GM19463 (cell line): Measurements from ENCODE around the gene TYW1.
"Not testable (repeated sequence)": the region's sequence is repeated elsewhere in the genome, so short reads cannot be mapped to it uniquely, and the experiment has no call there.

Source experiments
- ATAC-seq: cut with Tn5 transposase; IDR thresholded peaks from one replicate; pipeline ENCODE4 v1.9.1; 2021; ENCODE audit warnings: mild to moderate bottlenecking, moderate library complexity; ENCODE audit not compliant: unreplicated experiment

TYW1 gene

DNA sequence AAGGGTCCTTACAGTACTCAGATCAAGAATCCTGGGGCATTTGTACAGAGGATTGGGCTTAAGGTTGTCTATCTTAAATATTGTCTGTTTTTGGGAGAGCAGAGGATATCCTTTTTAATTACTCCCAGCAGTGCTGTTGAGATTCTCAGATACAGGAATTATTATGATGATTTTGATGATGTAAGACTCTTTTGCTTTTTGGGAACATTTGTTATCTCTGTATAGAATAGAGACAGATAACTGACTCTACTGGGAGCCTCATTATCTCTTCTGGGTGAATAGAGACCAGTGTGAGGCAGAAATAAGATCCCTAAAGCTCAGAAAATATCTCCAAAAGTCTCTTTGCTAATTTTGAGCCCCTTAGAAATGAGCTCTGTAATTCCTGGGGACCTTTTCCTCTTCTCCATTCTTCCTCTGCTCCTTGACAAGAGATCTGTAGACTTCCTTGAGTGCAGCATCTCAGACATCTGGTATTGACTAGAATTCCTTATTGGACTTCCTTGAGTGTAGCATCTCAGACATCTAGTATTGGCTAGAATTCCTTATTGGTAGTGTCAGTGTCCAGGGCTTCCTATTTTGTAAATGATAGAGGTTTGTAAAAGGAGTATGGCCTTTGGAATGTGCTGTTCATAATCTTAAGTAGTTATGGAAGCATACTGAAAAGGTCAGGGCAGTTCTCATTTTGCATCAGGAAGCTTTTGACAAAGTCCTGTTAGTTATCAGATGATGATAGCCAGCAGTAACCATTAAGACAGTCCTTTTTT lies 118.0 kb downstream of the TYW1 start:
- not testable (repeated sequence) for ATAC-seq

DNA sequence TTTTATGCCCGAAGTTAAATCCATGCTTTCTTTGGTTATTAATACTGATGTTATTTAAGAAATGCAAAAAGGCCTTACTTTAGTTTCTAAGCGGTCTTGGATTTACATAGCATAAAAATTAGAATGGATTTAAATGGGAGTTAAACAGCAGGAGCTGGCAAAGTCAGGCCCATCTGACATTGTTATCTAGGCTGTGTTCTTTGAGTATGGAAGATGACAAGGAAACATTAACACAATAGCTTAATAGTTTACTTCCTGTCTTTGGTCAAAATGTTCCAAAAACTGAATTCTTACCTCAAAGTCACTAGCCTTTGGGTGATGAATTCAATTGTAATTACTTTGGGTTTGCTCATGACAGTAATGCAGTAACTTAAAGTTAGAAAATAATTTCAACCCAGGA lies 123.9 kb downstream of the TYW1 start:
- not testable (repeated sequence) for ATAC-seq

DNA sequence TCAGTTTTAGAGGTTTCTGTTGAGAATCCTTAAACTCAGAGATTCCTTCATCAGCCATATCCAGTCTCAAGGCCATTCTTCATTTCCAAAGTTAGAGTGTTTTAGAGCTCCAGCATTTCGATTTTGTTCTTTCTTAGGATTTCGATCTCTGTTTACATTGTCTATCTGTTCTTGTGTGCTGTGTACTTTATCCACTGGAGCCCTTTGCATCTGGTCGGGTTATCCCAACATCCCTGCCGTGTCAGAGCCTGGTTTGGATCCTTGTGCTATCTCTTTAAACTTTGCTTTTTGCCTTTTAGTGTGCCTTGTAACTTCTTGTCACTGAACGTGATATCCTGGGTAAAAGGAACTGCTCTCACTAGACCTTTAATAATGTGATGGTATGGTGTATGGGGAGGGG lies 131.6 kb downstream of the TYW1 start:
- not testable (repeated sequence) for ATAC-seq

DNA sequence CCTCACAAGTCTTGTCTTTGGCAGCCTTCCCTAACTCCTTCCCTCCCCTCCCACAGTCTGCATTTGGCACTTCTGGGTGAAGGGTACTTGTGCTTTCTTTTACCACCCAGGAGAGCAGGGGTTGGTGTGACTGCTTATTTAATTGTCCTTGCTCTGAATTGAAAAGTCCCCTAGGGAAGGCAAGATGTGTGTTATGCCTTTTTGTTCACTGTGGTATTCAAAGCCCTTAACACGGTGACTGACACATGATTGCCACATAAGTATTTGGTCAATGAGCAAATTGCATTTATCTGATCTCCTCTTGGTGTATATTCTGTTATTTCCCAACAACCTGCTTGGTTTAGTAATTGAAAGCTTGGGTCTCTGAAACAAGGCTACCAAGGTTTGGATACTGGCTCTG lies 134.1 kb downstream of the TYW1 start:
- ATAC-seq, result not testable (repeated sequence)

DNA sequence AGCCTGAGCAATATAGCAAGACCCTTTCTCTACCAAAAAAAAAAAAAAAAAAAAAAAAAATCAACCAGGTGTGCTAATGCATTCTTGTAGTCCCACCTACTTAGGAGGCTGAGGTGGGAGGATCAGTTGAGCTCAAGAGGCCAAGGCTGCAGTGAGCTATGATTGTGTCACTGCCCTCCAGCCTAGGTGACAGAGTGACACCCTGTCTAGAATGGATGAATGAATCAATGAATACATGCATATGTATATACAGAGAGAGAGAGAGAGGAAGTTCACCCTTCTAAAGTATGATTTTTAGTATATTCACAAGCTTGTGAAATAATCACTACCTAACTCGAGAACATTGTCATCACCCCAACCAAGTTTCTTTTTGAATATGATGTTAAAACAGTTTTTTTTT lies 138.3 kb downstream of the TYW1 start:
- ATAC-seq, result peak; percentile 50

DNA sequence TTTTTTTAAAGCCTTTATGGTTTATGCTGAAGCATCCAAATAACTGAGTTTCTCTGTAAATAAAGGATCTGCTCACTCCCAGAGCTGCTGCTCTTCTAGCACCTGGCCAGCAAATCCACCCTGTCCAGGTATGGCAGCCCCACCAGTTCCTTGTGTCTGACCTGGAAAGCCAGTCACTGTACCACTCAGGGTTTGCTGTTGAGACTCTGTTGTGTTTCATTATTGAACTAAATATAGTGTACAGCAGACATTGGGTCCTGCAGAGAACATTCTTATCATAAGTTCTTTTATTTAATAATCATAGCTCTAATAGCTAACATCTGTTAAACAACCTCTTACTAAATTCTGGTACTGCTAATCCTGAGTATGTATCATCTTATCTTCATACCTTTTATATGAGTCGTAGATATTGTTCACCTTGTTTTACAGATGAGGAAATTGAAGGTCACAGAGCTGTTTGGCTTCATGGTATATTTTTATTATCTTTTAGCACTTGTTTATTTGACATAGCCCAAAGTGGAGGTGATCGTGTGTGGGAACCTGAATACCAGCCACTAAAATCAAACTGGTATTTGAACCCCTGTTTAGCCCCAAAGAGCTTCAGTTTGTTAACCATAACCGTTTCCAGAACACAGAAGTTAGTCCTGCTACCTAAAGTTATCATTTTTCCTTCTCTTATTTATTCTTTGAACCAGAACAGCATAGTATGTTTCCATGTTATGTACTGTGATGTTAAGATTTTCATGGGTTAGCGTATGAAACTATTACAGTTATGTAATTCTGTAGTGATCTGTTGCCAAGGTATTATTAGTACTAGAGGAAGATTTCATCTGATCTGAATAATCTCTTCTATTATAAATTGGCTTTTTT lies 139.2 kb downstream of the TYW1 start:
- not testable (repeated sequence) for ATAC-seq

DNA sequence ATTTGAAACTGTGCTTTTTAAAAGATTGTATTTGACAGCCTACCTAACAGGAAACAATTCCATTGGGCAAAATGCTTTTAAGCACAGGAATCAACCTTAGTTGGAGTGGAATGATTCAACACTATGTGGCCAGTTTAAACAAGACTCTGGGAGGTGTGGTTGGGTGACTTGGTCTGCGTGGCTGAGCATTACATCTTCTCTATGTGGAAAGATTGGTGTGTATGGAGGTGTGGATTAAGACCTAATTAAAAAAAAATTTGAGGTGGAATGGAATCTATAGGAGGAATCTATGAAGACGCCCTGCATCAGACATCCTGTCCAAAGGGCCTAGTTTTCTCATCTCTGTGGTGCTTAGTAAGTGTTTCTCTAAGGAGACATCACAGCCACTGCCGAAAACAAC lies 140.9 kb downstream of the TYW1 start:
- ATAC-seq, result not testable (repeated sequence)

DNA sequence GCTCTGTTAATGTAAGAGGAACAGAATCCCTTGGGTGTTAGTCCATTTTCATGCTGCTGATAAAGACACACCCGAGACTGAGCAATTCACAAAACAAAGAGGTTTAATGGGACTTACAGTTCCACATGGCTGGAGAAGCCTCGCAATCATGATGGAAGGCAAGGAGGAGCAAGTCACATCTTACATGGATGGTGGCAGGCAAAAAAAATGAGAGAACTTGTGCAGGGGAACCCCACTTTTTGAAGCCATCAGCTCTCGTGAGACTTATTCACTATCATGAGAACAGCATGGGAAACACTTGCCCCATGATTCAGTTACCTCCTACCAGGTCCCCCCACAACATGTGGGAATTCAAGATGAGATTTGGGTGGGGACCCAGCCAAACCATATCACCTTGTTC lies 143.2 kb downstream of the TYW1 start:
- not testable (repeated sequence) for ATAC-seq

DNA sequence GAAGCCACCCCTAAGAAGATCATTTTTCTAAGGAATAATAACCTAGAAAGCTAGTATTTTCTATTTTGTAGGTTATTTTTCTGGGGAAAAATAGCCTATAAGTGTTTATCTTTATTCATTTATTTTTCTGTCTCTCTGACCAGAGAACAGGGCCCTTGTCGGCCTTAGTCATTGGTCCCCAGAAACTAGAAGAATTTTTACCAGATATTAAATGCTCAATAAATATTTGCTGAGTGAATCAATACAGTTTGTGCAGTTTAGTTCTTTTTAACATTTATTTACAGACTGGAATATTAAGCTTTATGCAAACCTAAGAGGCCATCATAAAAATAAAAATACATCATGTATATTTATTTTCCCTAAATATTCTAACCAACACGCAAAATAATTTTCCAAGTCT lies 144.4 kb downstream of the TYW1 start:
- not testable (repeated sequence) for ATAC-seq

DNA sequence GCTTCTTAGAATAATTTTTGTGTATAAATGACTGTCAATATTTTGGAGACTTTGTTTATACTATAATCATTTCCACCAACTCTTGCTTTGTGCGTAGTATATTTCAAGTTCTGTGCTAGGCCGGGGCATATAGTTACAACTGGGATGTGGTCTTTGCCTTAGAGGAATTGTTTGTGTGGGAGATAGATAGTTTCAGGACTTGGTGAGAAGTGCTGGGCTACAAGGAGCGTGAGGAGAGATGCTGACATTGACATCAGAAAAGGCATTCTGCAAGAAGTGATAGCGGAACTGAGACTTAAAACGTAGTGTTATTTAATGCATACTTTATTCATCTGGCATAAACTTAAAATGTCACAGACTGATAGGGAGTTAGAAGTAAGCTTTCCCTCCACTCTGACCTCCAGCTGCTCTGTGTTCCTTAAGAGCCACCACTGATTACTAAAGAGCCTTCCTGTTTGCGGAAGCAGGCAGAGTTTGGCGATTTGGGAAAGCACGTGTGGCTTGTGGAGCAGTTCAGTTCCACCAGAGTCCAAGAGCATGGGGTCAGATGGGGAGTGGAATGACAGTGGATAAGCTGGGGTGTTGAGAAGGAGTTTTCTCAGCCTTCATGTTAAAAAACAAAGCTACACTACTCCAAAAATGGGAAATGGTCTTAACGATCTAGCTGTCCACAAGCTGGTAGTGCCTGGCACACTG lies 146.6 kb downstream of the TYW1 start:
- ATAC-seq, result not testable (repeated sequence)

DNA sequence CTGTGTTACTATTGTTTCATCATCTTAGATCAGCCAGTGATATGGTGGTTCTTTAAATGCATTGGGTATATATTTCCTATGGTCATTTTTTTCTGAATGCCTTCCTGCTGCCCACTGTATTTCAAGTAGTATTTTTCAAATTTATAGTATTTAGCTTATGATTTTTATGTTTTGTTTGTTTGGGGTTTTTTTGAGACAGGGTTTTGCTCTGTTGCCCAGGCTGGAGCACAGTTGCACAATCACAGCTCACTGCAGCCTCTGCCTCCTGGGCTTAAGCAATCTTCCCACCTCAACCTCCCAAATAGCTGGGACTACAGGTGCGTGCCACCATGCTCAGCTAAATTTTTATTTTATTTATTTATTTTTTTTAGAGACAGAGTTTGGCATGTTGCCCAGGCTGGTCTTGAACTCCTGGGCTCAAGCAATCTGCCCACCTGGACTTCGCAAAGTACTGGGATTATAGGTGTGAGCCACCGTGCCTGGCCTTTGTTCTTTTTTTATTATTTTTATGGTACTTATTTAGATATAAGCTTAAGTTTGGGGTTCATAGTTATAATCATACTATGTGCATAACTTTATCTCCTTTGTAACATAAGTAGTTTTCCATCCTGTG lies 149.1 kb downstream of the TYW1 start:
- ATAC-seq, result not testable (repeated sequence)

DNA sequence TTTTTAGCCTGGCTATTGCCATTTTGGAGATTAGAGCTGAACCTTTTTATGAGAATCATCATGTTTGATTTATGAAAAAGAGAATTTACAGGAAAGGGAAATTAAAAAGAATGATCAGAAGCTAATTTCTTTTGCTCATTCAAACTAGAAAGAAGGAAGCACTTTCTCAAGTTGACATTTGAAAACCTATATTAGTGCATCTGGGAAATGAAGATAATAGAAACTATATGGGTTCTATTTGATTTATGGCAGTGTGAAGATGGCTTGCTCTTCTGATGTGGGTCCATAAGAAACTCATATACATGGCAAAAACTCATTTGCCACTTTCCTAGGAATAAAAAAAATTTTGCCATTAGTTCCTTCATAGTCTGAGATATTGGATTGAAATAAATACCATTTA lies 152.5 kb downstream of the TYW1 start:
- not testable (repeated sequence) for ATAC-seq

DNA sequence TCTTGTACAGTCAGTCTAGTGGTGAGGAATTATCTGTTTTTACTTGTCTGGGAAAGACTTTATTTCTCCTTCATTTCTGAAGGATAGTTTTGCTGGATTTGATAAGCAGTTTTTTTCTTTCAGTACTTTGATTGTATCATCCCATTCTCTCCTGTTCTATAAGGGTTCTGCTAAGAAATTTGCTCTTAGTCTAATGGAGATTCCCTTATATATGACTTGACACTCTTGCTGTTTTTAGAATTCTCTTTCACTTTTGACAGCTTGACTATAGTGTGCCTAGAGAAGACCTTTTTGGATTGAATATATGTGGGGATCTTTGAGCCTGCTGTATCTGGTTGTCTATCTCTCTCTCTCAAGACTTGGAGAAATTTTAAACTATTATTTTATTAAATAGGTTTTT lies 157.7 kb downstream of the TYW1 start:
- not testable (repeated sequence) for ATAC-seq

DNA sequence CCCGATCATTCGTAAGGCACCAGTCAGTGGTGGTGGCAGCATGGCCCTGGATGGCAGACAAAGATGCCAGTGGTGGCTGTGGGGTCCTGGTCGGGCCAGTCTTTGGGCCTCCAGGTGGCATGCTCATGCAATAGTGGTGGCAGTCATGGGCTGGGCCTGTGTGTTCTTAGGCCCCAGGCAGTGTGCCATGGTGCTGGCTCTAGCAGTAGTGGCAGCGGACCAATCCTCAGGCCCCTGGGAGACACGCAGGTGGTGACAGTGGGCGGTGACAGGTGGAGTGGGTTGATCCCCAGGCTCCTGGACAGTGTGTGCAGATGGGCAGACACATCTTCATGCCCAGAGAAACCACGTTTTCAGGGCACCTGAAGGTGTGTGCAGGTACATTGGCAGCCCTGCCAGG lies 159.4 kb downstream of the TYW1 start:
- not testable (repeated sequence) for ATAC-seq

DNA sequence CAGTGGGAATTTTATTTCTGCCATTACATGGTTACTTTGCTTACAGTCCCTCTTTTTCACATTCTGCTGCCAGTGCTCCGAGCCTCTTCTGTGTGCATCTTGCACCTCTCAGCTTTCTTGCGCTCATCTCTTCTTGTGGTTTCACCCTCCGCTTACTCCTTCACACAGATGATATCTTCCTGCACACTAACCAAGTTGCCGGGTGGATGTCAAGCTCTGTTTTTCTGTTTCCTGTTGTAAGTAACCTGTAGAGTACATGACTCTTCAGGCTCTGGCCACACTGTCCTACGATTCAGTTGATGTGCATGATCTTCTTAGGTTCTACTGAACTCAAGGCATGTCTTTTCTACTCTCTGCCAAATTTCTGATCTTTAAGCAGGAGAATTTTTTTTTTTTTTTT lies 166.7 kb downstream of the TYW1 start:
- peak; percentile 58 for ATAC-seq

DNA sequence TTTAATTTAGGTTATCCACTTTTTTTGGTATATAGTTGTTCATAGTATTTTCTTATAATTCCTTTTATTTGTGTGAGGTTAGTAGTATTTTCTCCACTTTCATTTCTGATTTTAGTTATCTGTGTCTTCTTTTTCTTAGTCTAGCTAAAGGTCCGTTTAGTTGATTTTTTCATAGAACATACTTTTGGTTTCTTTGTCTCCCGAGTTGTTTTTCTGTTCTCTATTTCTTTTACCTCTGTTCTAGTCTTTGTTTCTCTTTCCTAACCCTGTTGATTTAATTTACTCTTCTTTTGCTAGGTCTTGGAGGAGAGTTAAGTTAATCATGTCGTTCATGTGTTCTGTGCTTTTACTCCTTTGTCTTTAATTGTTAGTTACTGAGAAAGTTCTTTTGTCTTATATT lies 174.5 kb downstream of the TYW1 start:
- peak; percentile 90 for ATAC-seq

DNA sequence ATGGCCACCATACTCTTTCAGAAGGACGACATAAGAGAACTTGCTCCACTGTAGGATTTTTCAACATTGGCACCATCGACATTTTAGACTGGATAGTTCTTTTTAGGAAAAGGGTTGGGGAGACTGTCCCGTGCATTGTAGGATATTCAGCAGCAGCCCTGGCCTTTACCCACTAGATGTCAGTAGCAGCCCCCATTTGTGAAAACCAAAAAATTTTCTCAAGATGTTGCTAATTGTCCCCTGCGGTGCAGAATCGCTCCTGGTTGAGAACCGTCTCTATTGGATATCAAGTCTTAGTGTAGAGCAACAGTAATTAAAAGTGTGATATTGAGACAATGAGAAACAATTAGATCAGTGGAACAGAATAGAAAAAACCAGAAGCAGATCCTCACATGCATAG lies 180.1 kb downstream of the TYW1 start:
- ATAC-seq, result not testable (repeated sequence)

DNA sequence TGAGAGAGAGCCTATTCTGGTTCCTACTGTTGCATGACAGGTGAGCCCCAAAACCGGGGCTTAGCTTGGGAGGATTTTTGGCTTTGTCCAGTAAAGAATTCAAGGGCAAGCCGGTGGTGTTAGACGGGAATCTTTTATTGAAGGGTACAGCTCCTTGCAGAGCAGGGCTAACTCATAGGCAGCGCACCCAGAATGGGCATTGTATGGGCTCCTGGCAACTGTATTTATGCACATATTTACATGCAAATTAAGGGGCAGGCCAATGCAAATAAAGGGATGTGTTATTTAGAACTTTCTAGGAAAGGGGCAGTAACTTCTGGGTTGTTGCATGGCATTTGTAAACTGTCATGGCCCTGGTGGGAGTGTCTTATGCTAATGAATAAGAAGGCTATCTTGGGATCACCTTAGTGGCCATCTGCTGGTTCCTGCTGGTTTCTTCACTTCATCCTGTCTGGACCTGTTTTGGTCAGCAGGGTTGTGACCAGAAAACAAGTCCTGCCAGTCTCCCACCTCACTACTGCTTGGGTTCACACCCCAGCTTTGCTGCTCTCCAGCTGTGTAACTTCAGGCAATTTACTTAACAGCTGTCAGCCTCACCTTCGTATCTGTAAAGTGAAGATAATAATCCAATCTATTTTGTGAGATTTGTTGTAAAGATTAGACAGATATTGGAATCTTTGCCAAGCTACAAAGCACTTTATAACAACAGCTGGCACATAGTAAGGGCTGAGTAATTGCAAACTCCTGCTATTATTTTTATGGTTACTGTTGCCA lies 182.5 kb downstream of the TYW1 start:
- not testable (repeated sequence) for ATAC-seq

DNA sequence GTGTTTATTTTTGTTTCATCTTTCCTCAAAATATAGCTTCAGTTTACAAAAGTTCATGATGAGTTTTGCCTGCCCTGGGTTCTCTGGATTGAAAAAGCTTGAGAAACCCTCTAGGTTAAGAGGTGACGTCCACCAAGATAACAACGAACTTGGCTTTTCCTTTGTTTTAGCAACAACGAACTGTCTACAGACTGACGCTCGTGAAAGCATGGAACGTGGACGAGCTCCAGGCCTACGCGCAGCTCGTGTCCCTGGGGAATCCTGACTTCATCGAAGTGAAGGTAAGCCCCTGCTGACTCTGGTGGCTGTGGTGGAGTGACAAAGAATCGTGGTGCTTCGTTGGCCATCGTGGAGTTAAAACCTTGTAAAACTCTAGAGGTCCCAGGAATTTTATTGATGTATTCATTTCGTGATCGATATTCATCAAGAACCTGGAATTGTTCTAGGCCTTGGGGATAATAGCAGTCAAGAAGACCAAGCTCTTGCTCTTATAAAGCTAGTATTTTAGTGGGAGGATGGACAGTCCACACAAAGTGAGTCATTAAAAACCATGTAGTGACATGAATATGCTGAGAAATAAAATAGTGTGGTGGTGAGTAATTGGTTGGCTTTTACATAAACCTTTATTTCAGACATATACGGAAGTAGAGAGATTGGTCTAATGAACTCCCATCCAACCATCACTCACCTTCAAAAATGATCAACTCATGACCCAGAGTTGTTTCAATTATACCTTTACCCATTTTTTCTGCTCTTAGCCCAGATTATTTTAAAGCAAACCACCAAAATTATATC lies 186.5 kb downstream of the TYW1 start:
- not testable (repeated sequence) for ATAC-seq
